Neural progenitor cell (in vitro differentiated cells): ENCODE measurements around the gene RNASEH2C. TPM values are rescaled to one million over a fixed set of nuclear protein-coding genes. Genes with fewer than 3 reads are reported as not detected.
"Not testable (repeated sequence)": the region's sequence is repeated elsewhere in the genome, so short reads cannot be mapped to it uniquely, and the experiment has no call there.

ENCODE experiments used
- DNase-seq: peaks from one replicate; pipeline ENCODE4 v3.0.0-alpha.2; 2016; ENCODE audit warnings: low spot score
- H2AFZ ChIP-seq: fragments of 200-600 bp; sonication (generic); replicated peaks from 2 replicates; pipeline ENCODE4 v1.6.1; 2016; ENCODE audit warnings: antibody characterized with exemption
- H3F3A ChIP-seq: fragments of 200-600 bp; sonication (generic); 2 replicates; pipeline ENCODE4 v1.6.1; 2016; ENCODE audit warnings: antibody characterized with exemption, low read depth
- H3K27ac ChIP-seq: fragments of 200-600 bp; sonication (generic); 2 replicates; pipeline ENCODE4 v1.5.1; 2016; ENCODE audit warnings: mild to moderate bottlenecking
- H3K27me3 ChIP-seq: fragments of 200-600 bp; sonication (generic); 2 replicates; pipeline ENCODE4 v1.6.1; 2016; ENCODE audit warnings: mild to moderate bottlenecking, moderate library complexity
- H3K36me3 ChIP-seq: fragments of 200-600 bp; sonication (generic); 2 replicates; pipeline ENCODE4 v1.5.1; 2016
- H3K4me1 ChIP-seq: fragments of 200-600 bp; sonication (generic); 2 replicates; pipeline ENCODE4 v1.6.1; 2016; ENCODE audit warnings: mixed run types
- H3K4me2 ChIP-seq: fragments of 200-600 bp; sonication (generic); 2 replicates; pipeline ENCODE4 v1.6.1; 2016
- H3K4me3 ChIP-seq: fragments of 200-600 bp; sonication (generic); 2 replicates; pipeline ENCODE4 v1.5.1; 2016
- H3K79me2 ChIP-seq: fragments of 200-600 bp; sonication (generic); 2 replicates; pipeline ENCODE4 v1.6.1; 2016; ENCODE audit warnings: low read depth
- H3K9ac ChIP-seq: fragments of 200-600 bp; sonication (generic); 2 replicates; pipeline ENCODE4 v1.6.1; 2016
- H3K9me3 ChIP-seq: fragments of 200-600 bp; sonication (generic); 2 replicates; pipeline ENCODE4 v1.5.1; 2016; ENCODE audit warnings: low read depth
- H4K20me1 ChIP-seq: fragments of 200-600 bp; sonication (generic); 2 replicates; pipeline ENCODE4 v1.6.1; 2016; ENCODE audit warnings: low read depth
- H3K27ac Mint-ChIP-seq: 3 replicates; pipeline ENCODE4 v1.8.0; 2021; ENCODE audit warnings: mixed read lengths
- H3K27me3 Mint-ChIP-seq: 2 replicates; pipeline ENCODE4 v1.8.0; 2022; ENCODE audit warnings: low read depth, mild to moderate bottlenecking, inconsistent platforms, moderate library complexity, mixed read lengths; ENCODE audit not compliant: insufficient read depth
- H3K36me3 Mint-ChIP-seq: 3 replicates; pipeline ENCODE4 v1.8.0; 2021; ENCODE audit warnings: mixed read lengths
- H3K4me1 Mint-ChIP-seq: 3 replicates; pipeline ENCODE4 v1.8.0; 2021; ENCODE audit warnings: mixed read lengths
- H3K4me3 Mint-ChIP-seq: 3 replicates; pipeline ENCODE4 v1.8.0; 2021; ENCODE audit warnings: mild to moderate bottlenecking, moderate library complexity, mixed read lengths
- H3K9me3 Mint-ChIP-seq: 3 replicates; pipeline ENCODE4 v1.8.0; 2020; ENCODE audit warnings: mixed read lengths
- EZH2 ChIP-seq: fragments of 200-600 bp; sonication (generic); IDR thresholded peaks from 2 replicates; pipeline ENCODE4 v1.6.1; 2017; ENCODE audit warnings: antibody characterized with exemption, mild to moderate bottlenecking, moderate library complexity
- EZH2phosphoT487 ChIP-seq: fragments of 200-600 bp; sonication (generic); IDR thresholded peaks from 2 replicates; pipeline ENCODE4 v1.6.1; 2017; ENCODE audit warnings: antibody characterized with exemption
- total RNA-seq: library from RNA; depleted of rRNA; stranded (reverse); fragments of >200 nt; gene quantifications from 2 replicates; pipeline ENCODE4 v1.2.3, GENCODE V29; 2015; ENCODE audit warnings: low replicate concordance
- TF ChIP-seq, protein P1 (sequence below): fragments of 200-600 bp; sonication (generic); IDR thresholded peaks from 2 replicates; pipeline ENCODE4 v1.5.1; 2017; ENCODE audit warnings: antibody characterized with exemption, mild to moderate bottlenecking

The RNASEH2C gene
- total RNA-seq = 23.4 and 53.3 TPM in 2 replicates

DNA sequence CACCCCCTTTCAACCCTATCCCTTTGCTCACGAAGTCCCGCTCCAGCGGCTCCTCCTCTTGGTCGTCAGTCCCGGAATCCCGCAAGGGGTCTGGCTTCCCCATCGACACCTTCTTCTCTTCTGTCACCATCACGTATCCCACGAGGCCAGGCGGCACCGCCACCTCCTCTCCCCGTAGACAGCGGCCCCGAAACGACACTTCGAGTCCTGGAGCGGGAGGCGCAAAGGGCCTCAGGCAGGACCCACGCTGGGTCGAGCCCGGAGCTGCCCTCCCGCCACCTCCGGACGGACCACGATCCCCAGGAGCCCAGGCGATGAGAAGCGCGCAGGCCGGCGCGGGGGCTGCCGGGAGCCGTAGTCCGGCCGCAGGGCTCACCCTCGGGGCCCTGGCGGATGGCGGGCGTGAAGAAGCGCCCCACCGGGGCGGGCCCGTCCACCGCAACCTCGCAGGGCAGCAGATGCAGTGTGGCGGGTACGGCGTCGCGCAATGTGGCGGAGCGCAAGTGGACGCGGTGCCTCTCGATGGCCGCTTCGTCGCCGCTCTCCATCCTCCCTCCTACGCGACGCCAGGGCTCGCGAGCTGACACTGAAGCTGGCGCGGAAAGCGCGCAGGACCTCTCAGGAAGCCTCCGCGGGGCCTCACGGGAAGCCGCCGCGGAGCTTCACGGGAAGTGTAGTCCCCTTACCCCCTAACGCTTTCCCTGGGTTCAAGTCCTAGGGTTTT, at the start of gene RNASEH2C:
RNASEH2C (minus strand) TSS at position 588 of the 724 bp plus-strand sequence; CDS start at position 548, 40 bp downstream.
- peaks cover 22% of the 10 kb centered on the region for H4K20me1 ChIP-seq
- H3K9ac ChIP-seq = peak within 1 kb of the TSS; percentile 51
- H3K36me3 ChIP-seq = no peaks in the 10 kb centered on the region
- peak within 1 kb of the TSS; percentile 79 for H3K4me2 ChIP-seq
- H3K27me3 ChIP-seq = peaks cover 14% of the 10 kb centered on the region
- H3K27me3 Mint-ChIP-seq = peaks cover 4% of the 10 kb centered on the region
- H3K79me2 ChIP-seq = peaks cover 19% of the 10 kb centered on the region
- no peak for TF ChIP-seq EZH2
- TF ChIP-seq EZH2phosphoT487 = no peak
- TF ChIP-seq, protein P1, sequence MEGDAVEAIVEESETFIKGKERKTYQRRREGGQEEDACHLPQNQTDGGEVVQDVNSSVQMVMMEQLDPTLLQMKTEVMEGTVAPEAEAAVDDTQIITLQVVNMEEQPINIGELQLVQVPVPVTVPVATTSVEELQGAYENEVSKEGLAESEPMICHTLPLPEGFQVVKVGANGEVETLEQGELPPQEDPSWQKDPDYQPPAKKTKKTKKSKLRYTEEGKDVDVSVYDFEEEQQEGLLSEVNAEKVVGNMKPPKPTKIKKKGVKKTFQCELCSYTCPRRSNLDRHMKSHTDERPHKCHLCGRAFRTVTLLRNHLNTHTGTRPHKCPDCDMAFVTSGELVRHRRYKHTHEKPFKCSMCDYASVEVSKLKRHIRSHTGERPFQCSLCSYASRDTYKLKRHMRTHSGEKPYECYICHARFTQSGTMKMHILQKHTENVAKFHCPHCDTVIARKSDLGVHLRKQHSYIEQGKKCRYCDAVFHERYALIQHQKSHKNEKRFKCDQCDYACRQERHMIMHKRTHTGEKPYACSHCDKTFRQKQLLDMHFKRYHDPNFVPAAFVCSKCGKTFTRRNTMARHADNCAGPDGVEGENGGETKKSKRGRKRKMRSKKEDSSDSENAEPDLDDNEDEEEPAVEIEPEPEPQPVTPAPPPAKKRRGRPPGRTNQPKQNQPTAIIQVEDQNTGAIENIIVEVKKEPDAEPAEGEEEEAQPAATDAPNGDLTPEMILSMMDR = no peak
- H2AFZ ChIP-seq = peak within 1 kb of the TSS; percentile 83
- peak within 1 kb of the TSS; percentile 94 for H3K4me3 Mint-ChIP-seq
- DNase-seq = peak; percentile 94
- peak within 1 kb of the TSS; percentile 68 for H3K4me3 ChIP-seq
- no peaks in the 10 kb centered on the region for H3K9me3 Mint-ChIP-seq
- H3K36me3 Mint-ChIP-seq = peaks cover 14% of the 10 kb centered on the region
- H3K4me1 ChIP-seq = peaks cover 9% of the 10 kb centered on the region
- no peak within 1 kb of the TSS for H3K27ac ChIP-seq
- no peaks in the 10 kb centered on the region for H3K9me3 ChIP-seq
- H3F3A ChIP-seq = peaks cover 3% of the 10 kb centered on the region
- H3K4me1 Mint-ChIP-seq = peaks cover 18% of the 10 kb centered on the region
- peak within 1 kb of the TSS; percentile 37 for H3K27ac Mint-ChIP-seq

DNA sequence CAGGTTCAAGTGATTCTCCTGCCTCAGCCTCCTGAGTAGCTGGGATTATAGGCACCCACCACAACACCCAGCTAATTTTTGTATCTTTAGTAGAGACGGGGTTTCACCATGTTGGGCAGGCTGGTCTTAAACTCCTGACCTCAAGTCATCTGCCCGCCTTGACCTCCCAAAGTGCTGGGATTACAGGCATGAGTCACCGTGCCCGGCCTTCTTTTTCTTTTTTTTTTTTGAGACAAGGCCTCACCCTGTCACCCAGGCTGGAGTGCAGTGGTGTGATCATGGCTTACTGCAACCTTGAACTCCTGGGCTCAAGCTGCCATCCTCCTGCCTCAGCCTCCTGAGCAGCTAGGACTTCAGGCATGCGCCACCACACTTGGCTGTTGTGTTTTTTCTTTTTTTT, 47.2 kb upstream of the RNASEH2C start:
- H3K27ac ChIP-seq, H3F3A ChIP-seq, H3K9me3 ChIP-seq, H3K4me3 ChIP-seq, H3K4me1 Mint-ChIP-seq, H2AFZ ChIP-seq, H3K4me3 Mint-ChIP-seq, H3K36me3 Mint-ChIP-seq, H3K27me3 Mint-ChIP-seq, H3K27me3 ChIP-seq, H3K4me1 ChIP-seq, H4K20me1 ChIP-seq, H3K9ac ChIP-seq, DNase-seq, H3K4me2 ChIP-seq, H3K9me3 Mint-ChIP-seq, H3K79me2 ChIP-seq, H3K36me3 ChIP-seq, H3K27ac Mint-ChIP-seq: not testable (repeated sequence)

DNA sequence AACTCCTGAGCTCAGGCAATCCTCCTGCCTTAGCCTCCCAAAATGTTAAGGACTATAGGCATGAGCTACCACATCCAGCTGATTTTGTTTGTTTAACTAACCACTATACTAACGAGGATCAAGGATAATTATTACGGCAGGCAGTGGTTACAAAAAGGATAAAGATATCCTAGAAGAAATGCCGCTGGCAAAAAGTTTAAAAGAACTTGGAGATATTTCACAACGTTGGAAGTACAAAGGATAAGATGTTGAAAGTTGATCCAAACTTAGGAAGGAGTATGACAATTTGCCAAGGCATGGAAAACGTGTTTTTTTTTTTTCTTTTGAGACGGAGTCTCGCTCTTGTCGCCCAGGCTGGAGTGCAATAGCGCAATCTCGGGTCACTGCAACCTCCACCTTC, 46.8 kb upstream of the RNASEH2C start:
- H3K27me3 Mint-ChIP-seq = peaks cover 5% of the 10 kb centered on the region
- Histone ChIP-seq H3K36me3 (no peaks in the 10 kb centered on the region), H3K9me3 (no peaks in the 10 kb centered on the region), H3F3A (no peaks in the 10 kb centered on the region), H3K27ac (no peak overlapping the region), H3K4me2 (no peak overlapping the region), H3K79me2 (no peaks in the 10 kb centered on the region), H3K9ac (no peak overlapping the region), H3K27me3 (no peaks in the 10 kb centered on the region), H3K4me3 (no peak overlapping the region), H2AFZ (no peak overlapping the region), H3K4me1 (no peaks in the 10 kb centered on the region), H4K20me1 (no peaks in the 10 kb centered on the region)
- H3K27ac Mint-ChIP-seq = no peak overlapping the region
- peaks cover 3% of the 10 kb centered on the region for H3K9me3 Mint-ChIP-seq
- no peaks in the 10 kb centered on the region for H3K36me3 Mint-ChIP-seq
- no peak overlapping the region for H3K4me3 Mint-ChIP-seq
- H3K4me1 Mint-ChIP-seq = no peaks in the 10 kb centered on the region
- TF ChIP-seq, protein P1 = no peak
- TF ChIP-seq EZH2phosphoT487 = no peak
- no peak for TF ChIP-seq EZH2
- no peak for DNase-seq

DNA sequence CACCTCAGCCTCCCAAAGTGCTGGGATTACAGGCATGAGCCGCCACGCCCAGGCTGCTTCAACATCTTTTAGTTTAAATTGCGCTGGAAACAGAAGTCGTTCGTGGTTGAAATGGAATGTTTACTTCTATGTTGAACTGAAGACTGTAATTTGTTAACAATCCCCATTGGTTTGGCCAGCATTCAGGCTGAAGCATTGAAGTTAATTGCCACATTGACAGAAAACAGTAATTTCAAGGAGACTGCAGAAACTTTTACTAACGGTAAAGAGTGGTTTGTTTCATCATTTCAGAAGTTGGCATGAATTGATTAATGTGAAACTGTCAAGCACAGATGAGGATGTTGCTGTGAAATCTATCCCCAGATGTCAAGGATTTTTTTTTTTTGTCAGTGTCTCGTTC, 45.9 kb upstream of the RNASEH2C start:
- Histone ChIP-seq H3K27me3 (no peaks in the 10 kb centered on the region), H3K4me1 (no peaks in the 10 kb centered on the region), H3K9ac (no peak overlapping the region), H3K36me3 (no peaks in the 10 kb centered on the region), H2AFZ (no peak overlapping the region), H3K79me2 (no peaks in the 10 kb centered on the region), H3K9me3 (no peaks in the 10 kb centered on the region), H3K4me2 (no peak overlapping the region), H4K20me1 (no peaks in the 10 kb centered on the region), H3K4me3 (no peak overlapping the region), H3K27ac (no peak overlapping the region), H3F3A (no peaks in the 10 kb centered on the region)
- peaks cover 5% of the 10 kb centered on the region for H3K27me3 Mint-ChIP-seq
- H3K36me3 Mint-ChIP-seq = no peaks in the 10 kb centered on the region
- H3K4me3 Mint-ChIP-seq = no peak overlapping the region
- H3K4me1 Mint-ChIP-seq = no peaks in the 10 kb centered on the region
- no peak overlapping the region for H3K27ac Mint-ChIP-seq
- DNase-seq = no peak
- no peak for TF ChIP-seq EZH2phosphoT487
- no peak for TF ChIP-seq EZH2
- TF ChIP-seq, protein P1 = no peak
- H3K9me3 Mint-ChIP-seq = peaks cover 4% of the 10 kb centered on the region
